ENCODE measurements around the gene ZGPAT.
A peak's percentile ranks its signal among the peaks of the same experiment; 100 is the strongest.
"Not testable (repeated sequence)": the region's sequence is repeated elsewhere in the genome, so short reads cannot be mapped to it uniquely, and the experiment has no call there.

Gene ZGPAT

DNA sequence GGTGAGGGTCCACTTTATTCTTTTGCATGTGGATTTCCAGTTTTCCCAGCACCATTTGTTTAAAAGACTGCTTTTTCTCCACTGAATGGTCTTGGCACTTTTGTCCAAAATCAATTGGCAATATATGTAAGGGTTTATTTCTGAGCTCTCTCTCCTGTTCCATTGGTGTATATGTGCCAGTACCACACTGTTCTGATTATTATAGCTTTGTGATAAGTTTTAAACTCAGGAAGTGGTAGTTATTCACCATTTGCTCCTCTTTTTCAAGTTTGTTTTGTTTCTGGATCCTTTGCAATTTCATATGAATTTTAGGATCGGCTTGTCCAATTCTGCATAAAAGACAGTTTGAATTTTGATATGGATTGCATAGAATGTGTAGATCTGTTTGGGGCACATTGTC, 4.4 kb downstream of the ZGPAT start:
- Histone ChIP-seq H3K4me1 (ENCODE audit: insufficient read depth, low read length, poor library complexity, severe bottlenecking) (peaks cover 22% of the 10 kb centered on the region), H3K4me3 (ENCODE audit: low read length, poor library complexity, severe bottlenecking) (no peak overlapping the region), H3F3A (ENCODE audit: low read depth) (no peaks in the 10 kb centered on the region), H3K9me2 (replicated peaks; ENCODE audit: low read depth, low read length) (no peaks in the 10 kb centered on the region), H3K36me3 (ENCODE audit: insufficient read depth, low read length) (peaks cover 17% of the 10 kb centered on the region), H3K79me2 (ENCODE audit: insufficient read depth, low read length) (peaks cover 93% of the 10 kb centered on the region), H3K27me3 (ENCODE audit: insufficient read depth, low read length, poor library complexity, severe bottlenecking) (peaks cover 3% of the 10 kb centered on the region), H2AFZ (ENCODE audit: low read length) (no peak overlapping the region), H3K9ac (ENCODE audit: low read depth, low read length, poor library complexity, severe bottlenecking) (no peak overlapping the region), H3K9me3 (ENCODE audit: insufficient read depth, low read depth, low read length) (no peaks in the 10 kb centered on the region; the same call in 1 of the 2 replicates), H3K4me2 (ENCODE audit: low read depth, low read length, poor library complexity, severe bottlenecking) (peak overlapping the region; percentile 56), H4K20me1 (ENCODE audit: insufficient read depth, low read length, poor library complexity, severe bottlenecking) (peaks cover 21% of the 10 kb centered on the region)
- TF ChIP-seq EZH2phosphoT487 (IDR thresholded peaks at IDR 0.05; ENCODE audit: borderline replicate concordance) (no peak), CTCF (conservative IDR thresholded peaks at IDR 0.05; ENCODE audit: low read length) (no peak)

DNA sequence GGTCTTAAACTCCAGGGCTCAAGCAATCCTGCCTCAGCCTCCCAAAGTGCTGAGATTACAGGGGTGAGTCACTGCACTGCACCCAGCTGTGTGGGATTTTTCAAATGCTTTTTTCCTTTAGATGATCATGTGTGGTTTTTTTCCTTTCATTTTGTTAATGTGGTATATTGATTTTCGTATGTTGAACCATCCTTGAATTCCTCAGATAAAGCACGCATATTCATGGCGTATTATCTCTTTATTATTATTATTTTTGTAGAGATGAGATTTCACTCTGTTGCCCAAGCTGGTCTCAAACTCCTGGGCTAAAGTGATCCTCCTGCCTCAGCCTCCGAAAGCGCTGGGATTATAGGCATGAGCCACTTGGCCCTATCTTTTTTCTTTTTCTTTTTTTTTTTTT, 7.0 kb downstream of the ZGPAT start:
- Histone ChIP-seq H3K9me3 (ENCODE audit: insufficient read depth, low read depth, low read length) (peaks cover 4% of the 10 kb centered on the region; the same call in 1 of the 2 replicates), H4K20me1 (ENCODE audit: insufficient read depth, low read length, poor library complexity, severe bottlenecking) (peaks cover 6% of the 10 kb centered on the region), H3K4me3 (ENCODE audit: low read length, poor library complexity, severe bottlenecking) (no peak overlapping the region), H2AFZ (ENCODE audit: low read length) (no peak overlapping the region), H3K9ac (ENCODE audit: low read depth, low read length, poor library complexity, severe bottlenecking) (no peak overlapping the region), H3K79me2 (ENCODE audit: insufficient read depth, low read length) (peaks cover 93% of the 10 kb centered on the region), H3K9me2 (replicated peaks; ENCODE audit: low read depth, low read length) (no peaks in the 10 kb centered on the region), H3F3A (ENCODE audit: low read depth) (peaks cover 2% of the 10 kb centered on the region; the same call in 1 of the 2 replicates), H3K4me1 (ENCODE audit: insufficient read depth, low read length, poor library complexity, severe bottlenecking) (peaks cover 12% of the 10 kb centered on the region), H3K27me3 (ENCODE audit: insufficient read depth, low read length, poor library complexity, severe bottlenecking) (no peaks in the 10 kb centered on the region), H3K4me2 (ENCODE audit: low read depth, low read length, poor library complexity, severe bottlenecking) (no peak overlapping the region), H3K36me3 (ENCODE audit: insufficient read depth, low read length) (peaks cover 35% of the 10 kb centered on the region)
- TF ChIP-seq EZH2phosphoT487 (IDR thresholded peaks at IDR 0.05; ENCODE audit: borderline replicate concordance) (no peak), CTCF (conservative IDR thresholded peaks at IDR 0.05; ENCODE audit: low read length) (no peak)

GRCh38 chr20:63718996-63719395, 11.2 kb downstream of the ZGPAT start:
- Histone ChIP-seq H3K4me3 (ENCODE audit: low read length, poor library complexity, severe bottlenecking) (no peak overlapping the region), H3K9me2 (replicated peaks; ENCODE audit: low read depth, low read length) (no peaks in the 10 kb centered on the region), H3K27me3 (ENCODE audit: insufficient read depth, low read length, poor library complexity, severe bottlenecking) (no peaks in the 10 kb centered on the region), H3K4me1 (ENCODE audit: insufficient read depth, low read length, poor library complexity, severe bottlenecking) (no peaks in the 10 kb centered on the region), H3K4me2 (ENCODE audit: low read depth, low read length, poor library complexity, severe bottlenecking) (no peak overlapping the region), H3K9me3 (ENCODE audit: insufficient read depth, low read depth, low read length) (peaks cover 4% of the 10 kb centered on the region; the same call in 1 of the 2 replicates), H4K20me1 (ENCODE audit: insufficient read depth, low read length, poor library complexity, severe bottlenecking) (peaks cover 2% of the 10 kb centered on the region), H3K79me2 (ENCODE audit: insufficient read depth, low read length) (peaks cover 67% of the 10 kb centered on the region), H3K36me3 (ENCODE audit: insufficient read depth, low read length) (peaks cover 35% of the 10 kb centered on the region), H3F3A (ENCODE audit: low read depth) (peaks cover 2% of the 10 kb centered on the region; the same call in 1 of the 2 replicates), H2AFZ (ENCODE audit: low read length) (no peak overlapping the region), H3K9ac (ENCODE audit: low read depth, low read length, poor library complexity, severe bottlenecking) (no peak overlapping the region)
- TF ChIP-seq EZH2phosphoT487 (IDR thresholded peaks at IDR 0.05; ENCODE audit: borderline replicate concordance) (no peak), CTCF (conservative IDR thresholded peaks at IDR 0.05; ENCODE audit: low read length) (no peak)

DNA sequence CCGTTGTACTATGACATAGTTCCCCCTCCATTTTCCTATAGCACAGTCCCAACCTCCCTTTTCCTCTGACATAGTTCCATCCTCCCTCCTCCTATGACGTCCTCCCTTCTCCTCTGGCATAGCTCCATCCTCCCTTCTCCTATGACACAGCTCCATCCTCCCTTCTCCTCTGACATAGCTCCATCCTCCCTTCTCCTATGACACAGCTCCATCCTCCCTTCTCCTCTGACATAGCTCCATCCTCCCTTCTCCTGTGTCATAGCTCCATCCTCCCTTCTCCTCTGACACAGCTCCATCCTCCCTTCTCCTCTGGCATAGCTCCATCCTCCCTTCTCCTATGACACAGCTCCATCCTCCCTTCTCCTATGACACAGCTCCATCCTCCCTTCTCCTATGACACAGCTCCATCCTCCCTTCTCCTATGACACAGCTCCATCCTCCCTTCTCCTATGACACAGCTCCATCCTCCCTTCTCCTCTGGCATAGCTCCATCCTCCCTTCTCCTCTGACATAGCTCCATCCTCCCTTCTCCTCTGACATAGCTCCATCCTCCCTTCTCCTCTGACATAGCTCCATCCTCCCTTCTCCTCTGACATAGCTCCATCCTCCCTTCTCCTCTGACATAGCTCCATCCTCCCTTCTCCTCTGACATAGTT, 15.3 kb downstream of the ZGPAT start:
- peaks cover 29% of the 10 kb centered on the region for H3K36me3 ChIP-seq (ENCODE audit: insufficient read depth, low read length)
- not testable (repeated sequence) for H3K27me3 ChIP-seq (ENCODE audit: insufficient read depth, low read length, poor library complexity, severe bottlenecking); H3K9me2 ChIP-seq (replicated peaks; ENCODE audit: low read depth, low read length); H3K4me3 ChIP-seq (ENCODE audit: low read length, poor library complexity, severe bottlenecking); H3K4me2 ChIP-seq (ENCODE audit: low read depth, low read length, poor library complexity, severe bottlenecking); H4K20me1 ChIP-seq (ENCODE audit: insufficient read depth, low read length, poor library complexity, severe bottlenecking); H2AFZ ChIP-seq (ENCODE audit: low read length); H3K9me3 ChIP-seq (ENCODE audit: insufficient read depth, low read depth, low read length); H3K9ac ChIP-seq (ENCODE audit: low read depth, low read length, poor library complexity, severe bottlenecking); H3F3A ChIP-seq (ENCODE audit: low read depth)
- H3K79me2 ChIP-seq (ENCODE audit: insufficient read depth, low read length), result peaks cover 51% of the 10 kb centered on the region
- peaks cover 15% of the 10 kb centered on the region for H3K4me1 ChIP-seq (ENCODE audit: insufficient read depth, low read length, poor library complexity, severe bottlenecking)

- peaks cover 24% of the 10 kb centered on the region; the same call in 1 of the 2 replicates for H3K36me3 ChIP-seq (ENCODE audit: insufficient read depth, low read length)
- peak overlapping the region; percentile 78 for H3K9ac ChIP-seq (ENCODE audit: low read depth, low read length, poor library complexity, severe bottlenecking)
- peaks cover 25% of the 10 kb centered on the region for H3F3A ChIP-seq (ENCODE audit: low read depth)
- H3K4me2 ChIP-seq (ENCODE audit: low read depth, low read length, poor library complexity, severe bottlenecking), result peak overlapping the region; percentile 82
- not testable (repeated sequence) for H2AFZ ChIP-seq (ENCODE audit: low read length); H3K9me2 ChIP-seq (replicated peaks; ENCODE audit: low read depth, low read length); H3K27me3 ChIP-seq (ENCODE audit: insufficient read depth, low read length, poor library complexity, severe bottlenecking); H4K20me1 ChIP-seq (ENCODE audit: insufficient read depth, low read length, poor library complexity, severe bottlenecking); H3K9me3 ChIP-seq (ENCODE audit: insufficient read depth, low read depth, low read length)
- peaks cover 55% of the 10 kb centered on the region for H3K4me1 ChIP-seq (ENCODE audit: insufficient read depth, low read length, poor library complexity, severe bottlenecking)
- H3K4me3 ChIP-seq (ENCODE audit: low read length, poor library complexity, severe bottlenecking), result peak overlapping the region; percentile 55
- H3K79me2 ChIP-seq (ENCODE audit: insufficient read depth, low read length), result peaks cover 58% of the 10 kb centered on the region
Measured at GRCh38 chr20:63730189-63730733, 22.4 kb downstream of the ZGPAT start.
